Astrocyte (in vitro differentiated cells and primary cell): ENCODE data around the gene ENOX1. TPM values are rescaled to one million over a fixed set of nuclear protein-coding genes. Genes with fewer than 3 reads are reported as not detected.

Experiments
- DNase-seq: peaks from one replicate; pipeline ENCODE4 v3.0.0-alpha.2; 2010; ENCODE audit warnings: low read depth
- FAIRE-seq: peaks from 2 replicates; lab custom pipeline; 2011; peaks lifted over from hg19 to GRCh38; lab: Jason Lieb, UNC
- H2AFZ ChIP-seq: 2 replicates; pipeline ENCODE4 v1.6.0; 2012; ENCODE audit warnings: low read depth, low read length, inconsistent platforms
- H3K27ac ChIP-seq: 2 replicates; pipeline ENCODE4 v1.5.1; 2011; ENCODE audit warnings: low read depth, low read length, inconsistent platforms
- H3K27me3 ChIP-seq: 2 replicates; pipeline ENCODE4 v1.6.0; 2011; ENCODE audit warnings: low read length, inconsistent platforms; ENCODE audit not compliant: insufficient read depth
- H3K36me3 ChIP-seq: 2 replicates; pipeline ENCODE4 v1.5.1; 2011; ENCODE audit warnings: low read length, inconsistent platforms; ENCODE audit not compliant: insufficient read depth
- H3K4me1 ChIP-seq: 2 replicates; pipeline ENCODE4 v1.5.1; 2011; ENCODE audit warnings: low read length, inconsistent platforms; ENCODE audit not compliant: insufficient read depth
- H3K4me2 ChIP-seq: 2 replicates; pipeline ENCODE4 v1.6.0; 2012; ENCODE audit warnings: low read length, inconsistent platforms
- H3K4me3 ChIP-seq: 2 replicates; pipeline ENCODE4 v1.5.1; 2011; ENCODE audit warnings: low read depth, mild to moderate bottlenecking, low read length, inconsistent platforms; ENCODE audit not compliant: insufficient read depth
- H3K79me2 ChIP-seq: 2 replicates; pipeline ENCODE4 v1.6.0; 2012; ENCODE audit warnings: mild to moderate bottlenecking, low read length, inconsistent platforms; ENCODE audit not compliant: insufficient read depth
- H3K9ac ChIP-seq: 2 replicates; pipeline ENCODE4 v1.6.0; 2012; ENCODE audit warnings: mild to moderate bottlenecking, low read length, inconsistent platforms
- H3K9me3 ChIP-seq: 2 replicates; pipeline ENCODE4 v1.5.1; 2012; ENCODE audit warnings: low read depth, mild to moderate bottlenecking, low read length, inconsistent platforms; ENCODE audit not compliant: insufficient read depth
- H4K20me1 ChIP-seq: 2 replicates; pipeline ENCODE4 v1.6.0; 2012; ENCODE audit warnings: low read length, inconsistent platforms; ENCODE audit not compliant: insufficient read depth
- H3K27ac Mint-ChIP-seq: one replicate; pipeline ENCODE4 v1.8.0; 2021; ENCODE audit warnings: mild to moderate bottlenecking, mixed read lengths; ENCODE audit not compliant: unreplicated experiment
- H3K27me3 Mint-ChIP-seq: one replicate; pipeline ENCODE4 v1.8.0; 2021; ENCODE audit warnings: low read depth, mixed read lengths; ENCODE audit not compliant: unreplicated experiment
- H3K36me3 Mint-ChIP-seq: one replicate; pipeline ENCODE4 v1.8.0; 2021; ENCODE audit warnings: low read depth, mixed read lengths; ENCODE audit not compliant: unreplicated experiment
- H3K4me1 Mint-ChIP-seq: one replicate; pipeline ENCODE4 v1.8.0; 2021; ENCODE audit warnings: low read depth, mixed read lengths; ENCODE audit not compliant: unreplicated experiment
- H3K4me3 Mint-ChIP-seq: one replicate; pipeline ENCODE4 v1.8.0; 2021; ENCODE audit warnings: mild to moderate bottlenecking, moderate library complexity, mixed read lengths; ENCODE audit not compliant: unreplicated experiment
- H3K9me3 Mint-ChIP-seq: one replicate; pipeline ENCODE4 v1.8.0; 2021; ENCODE audit warnings: mild to moderate bottlenecking, mixed read lengths; ENCODE audit not compliant: unreplicated experiment
- CTCF ChIP-seq: IDR thresholded peaks from 2 replicates; pipeline ENCODE4 v1.5.1; 2011; ENCODE audit warnings: low read depth, mild to moderate bottlenecking, inconsistent platforms, low read length, moderate library complexity; ENCODE audit not compliant: insufficient read depth
- EZH2 ChIP-seq: IDR thresholded peaks from 2 replicates; pipeline ENCODE4 v1.6.1; 2012; ENCODE audit warnings: mild to moderate bottlenecking, low read length, inconsistent platforms; ENCODE audit not compliant: insufficient read depth
- total RNA-seq: library from RNA; stranded (reverse); gene quantifications from 2 replicates; pipeline ENCODE4 v1.2.1, GENCODE V29; 2021

The ENOX1 gene
- total RNA-seq, 1 donor from 2014 or later: 2.3 TPM

- Mint-ChIP-seq H3K4me3 (no peak overlapping the region), H3K36me3 (no peaks in the 10 kb centered on the region), H3K27ac (no peak overlapping the region), H3K9me3 (peaks cover 7% of the 10 kb centered on the region), H3K4me1 (peaks cover 7% of the 10 kb centered on the region), H3K27me3 (no peaks in the 10 kb centered on the region)
- Histone ChIP-seq H3K27ac (no peak overlapping the region), H3K9me3 (no peaks in the 10 kb centered on the region), H3K79me2 (no peaks in the 10 kb centered on the region), H3K9ac (no peak overlapping the region), H2AFZ (no peak overlapping the region), H3K4me1 (peaks cover 13% of the 10 kb centered on the region), H3K27me3 (peaks cover 4% of the 10 kb centered on the region), H4K20me1 (no peaks in the 10 kb centered on the region), H3K4me3 (no peak overlapping the region), H3K4me2 (no peak overlapping the region), H3K36me3 (no peaks in the 10 kb centered on the region)
- FAIRE-seq: no peak
- DNase-seq: no peak
- TF ChIP-seq CTCF (no peak), EZH2 (no peak)
Measured at GRCh38 chr13:43375797-43376465, 410.8 kb downstream of the ENOX1 start.

- peak overlapping the region; percentile 39 for H3K4me2 ChIP-seq
- H3K9me3 Mint-ChIP-seq: peaks cover 6% of the 10 kb centered on the region
- H3K27me3 Mint-ChIP-seq: no peaks in the 10 kb centered on the region
Measured at GRCh38 chr13:43374621-43375020, 412.2 kb downstream of the ENOX1 start.

More at GRCh38 chr13:43374621-43375020, 412.2 kb downstream of the ENOX1 start:
- FAIRE-seq: peak; percentile 50
- H3K4me3 Mint-ChIP-seq: no peak overlapping the region
- TF ChIP-seq CTCF: no peak
- TF ChIP-seq EZH2: no peak
- H3K27ac Mint-ChIP-seq: no peak overlapping the region
- no peaks in the 10 kb centered on the region for H3K36me3 ChIP-seq
- no peaks in the 10 kb centered on the region for H3K9me3 ChIP-seq
- peaks cover 7% of the 10 kb centered on the region for H3K4me1 Mint-ChIP-seq
- peaks cover 6% of the 10 kb centered on the region for H3K27me3 ChIP-seq
- no peak overlapping the region for H2AFZ ChIP-seq
- H3K4me1 ChIP-seq: peaks cover 13% of the 10 kb centered on the region
- no peak overlapping the region for H3K9ac ChIP-seq
- H3K36me3 Mint-ChIP-seq: no peaks in the 10 kb centered on the region
- H3K4me3 ChIP-seq: no peak overlapping the region
- H3K79me2 ChIP-seq: no peaks in the 10 kb centered on the region
- no peak overlapping the region for H3K27ac ChIP-seq
- no peaks in the 10 kb centered on the region for H4K20me1 ChIP-seq
- peak; percentile 85 for DNase-seq
